Left forelimb (tissue), 1 donor: ENCODE measurements around the gene MAZ.
"Not testable (repeated sequence)": the region's sequence is repeated elsewhere in the genome, so short reads cannot be mapped to it uniquely, and the experiment has no call there.

ENCODE experiments used
- DNase-seq: peaks from one replicate; pipeline ENCODE4 v3.0.0-alpha.2; 2018; ENCODE audit warnings: low spot score

Gene MAZ

DNA sequence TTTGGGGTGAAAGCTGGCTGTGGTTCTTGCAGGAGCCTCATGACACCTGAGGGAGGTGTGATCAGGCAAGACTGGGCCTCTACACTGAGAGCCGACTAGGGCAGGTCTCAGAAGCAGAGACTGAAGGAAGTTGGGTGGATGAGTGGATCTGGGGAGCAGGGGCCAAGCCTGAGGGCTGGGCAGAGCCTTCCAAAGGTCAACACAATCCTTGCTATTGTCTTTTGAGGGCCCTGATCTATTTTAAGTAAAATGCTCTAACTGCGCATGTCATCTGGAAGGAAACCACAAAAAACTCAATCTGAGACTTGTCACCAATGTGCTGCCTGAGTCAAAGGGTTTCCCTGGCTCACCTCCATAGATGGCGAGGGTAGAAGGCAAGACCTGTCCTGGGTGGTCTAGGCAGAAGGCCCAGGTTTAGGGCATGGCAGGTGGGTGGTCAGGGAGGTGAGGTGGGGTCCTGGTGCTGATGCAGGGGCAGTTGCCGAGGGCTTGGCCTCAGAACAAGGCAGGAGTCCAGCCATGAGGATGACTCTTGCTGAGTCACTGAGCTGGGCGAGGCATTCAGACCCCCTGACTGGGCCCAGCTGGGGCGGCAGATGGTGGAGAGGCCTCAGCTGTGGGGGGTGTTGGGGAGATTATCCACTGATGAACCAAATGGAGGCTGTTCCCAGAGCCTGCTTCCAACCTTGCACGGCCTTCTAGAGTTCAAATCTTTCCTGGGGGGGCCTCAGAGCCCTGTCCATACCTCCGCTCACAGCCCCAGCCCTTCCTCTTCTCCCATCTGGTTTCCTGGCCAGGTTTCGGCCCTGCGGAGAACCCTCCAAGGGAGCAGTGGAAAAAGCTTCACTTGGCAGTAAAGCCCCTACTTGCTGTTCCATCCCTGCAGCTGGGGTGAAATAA is 19.1 kb downstream of the MAZ start:
- no peak for DNase-seq

- no peak for DNase-seq
Observed at GRCh38 chr16:29826342-29826695, 20.0 kb downstream of the MAZ start.

DNA sequence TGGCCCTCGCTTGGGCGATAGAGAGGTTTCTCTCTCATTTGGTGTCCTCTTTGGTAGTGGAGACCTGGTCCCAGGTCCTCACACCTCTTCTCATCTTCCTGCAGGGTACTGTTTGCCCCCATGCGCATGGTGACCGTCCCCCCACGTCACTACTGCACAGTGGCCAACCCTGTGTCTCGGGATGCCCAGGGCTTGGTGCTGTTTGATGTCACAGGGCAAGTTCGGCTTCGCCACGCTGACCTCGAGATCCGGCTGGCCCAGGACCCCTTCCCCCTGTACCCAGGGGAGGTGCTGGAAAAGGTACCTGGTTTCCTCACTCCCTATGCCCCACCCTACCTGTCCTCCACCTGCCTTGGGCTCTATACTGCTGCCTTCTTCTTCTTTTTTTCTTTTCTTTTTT is 24.4 kb downstream of the MAZ start:
- no peak for DNase-seq

DNA sequence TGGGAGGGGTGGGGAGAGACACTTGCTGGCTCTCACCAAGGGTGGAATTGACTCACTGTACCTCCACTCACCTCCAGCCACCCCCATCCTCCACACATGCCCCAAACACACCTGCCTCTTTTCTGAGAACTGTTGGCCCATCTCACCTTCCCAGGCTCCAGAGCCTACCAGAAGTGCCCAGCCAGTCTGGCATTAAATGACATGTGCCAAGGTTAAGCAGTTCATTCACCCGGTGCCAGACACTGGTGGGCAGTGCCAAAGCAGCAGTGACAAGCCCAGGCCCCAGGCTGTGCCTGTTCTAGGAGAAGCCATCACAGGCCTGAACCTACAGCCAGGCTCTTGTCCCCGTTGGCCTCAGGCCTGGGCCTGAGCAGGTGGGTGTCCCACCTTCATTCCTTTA is 25.2 kb downstream of the MAZ start:
- no peak for DNase-seq

DNA sequence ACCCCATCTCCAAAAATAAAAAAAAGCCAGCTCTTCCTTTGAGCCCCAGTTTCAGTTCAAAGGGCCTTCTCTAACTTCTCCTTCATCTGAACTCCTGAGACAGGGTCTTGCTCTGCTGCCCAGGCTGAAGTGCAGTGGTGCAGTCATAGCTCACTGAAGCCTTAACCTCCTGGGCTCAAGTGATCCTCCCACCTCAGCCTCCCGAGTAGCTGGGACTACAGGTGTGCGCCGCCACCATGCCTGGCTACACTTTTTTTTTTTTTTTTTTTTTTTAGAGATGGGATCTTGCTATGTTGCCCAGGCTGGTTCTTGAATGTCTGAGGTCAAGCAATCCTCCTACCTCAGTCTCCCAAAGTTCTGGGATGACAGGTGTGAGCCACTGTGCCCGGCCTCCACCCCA is 26.9 kb downstream of the MAZ start:
- not testable (repeated sequence) for DNase-seq

DNA sequence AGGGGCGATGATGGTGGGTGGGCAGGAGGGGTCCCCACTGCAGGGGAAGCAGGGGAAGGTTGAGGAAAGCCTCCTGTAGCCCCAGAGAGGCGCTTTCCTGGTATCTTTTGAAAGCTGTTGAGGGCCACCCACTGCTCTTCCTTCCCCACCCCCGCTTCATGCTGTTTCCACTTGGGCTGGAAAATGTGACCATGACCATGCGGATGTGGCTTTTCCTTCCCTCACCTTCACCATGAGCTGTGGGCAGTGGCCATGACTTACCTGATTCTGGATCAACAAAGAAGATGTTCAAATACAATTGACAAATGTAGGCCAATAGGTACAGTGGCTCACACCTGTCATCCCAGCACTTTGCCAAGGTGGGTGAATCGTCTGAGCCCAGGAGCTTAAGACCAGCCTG is 27.8 kb downstream of the MAZ start:
- no peak for DNase-seq

- DNase-seq: no peak
Observed at GRCh38 chr16:29835926-29836325, 29.6 kb downstream of the MAZ start.

DNA sequence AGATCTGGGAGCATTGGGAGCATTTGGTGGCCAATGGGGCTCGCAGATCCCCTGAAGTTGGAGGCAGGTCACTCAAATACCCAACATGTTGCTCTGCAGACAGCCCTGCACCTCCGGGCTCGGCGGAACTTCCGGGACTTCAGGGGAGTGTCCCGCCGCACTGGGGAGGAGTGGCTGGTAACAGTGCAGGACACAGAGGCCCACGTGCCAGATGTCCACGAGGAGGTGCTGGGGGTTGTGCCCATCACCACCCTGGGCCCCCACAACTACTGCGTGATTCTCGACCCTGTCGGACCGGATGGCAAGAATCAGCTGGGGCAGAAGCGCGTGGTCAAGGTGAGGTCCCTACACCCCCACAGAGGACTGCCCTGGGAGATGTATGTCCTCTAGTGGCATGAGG is 30.3 kb downstream of the MAZ start:
- no peak for DNase-seq

GRCh38 chr16:29837841-29838240 is 31.5 kb downstream of the MAZ start:
- DNase-seq: no peak

DNA sequence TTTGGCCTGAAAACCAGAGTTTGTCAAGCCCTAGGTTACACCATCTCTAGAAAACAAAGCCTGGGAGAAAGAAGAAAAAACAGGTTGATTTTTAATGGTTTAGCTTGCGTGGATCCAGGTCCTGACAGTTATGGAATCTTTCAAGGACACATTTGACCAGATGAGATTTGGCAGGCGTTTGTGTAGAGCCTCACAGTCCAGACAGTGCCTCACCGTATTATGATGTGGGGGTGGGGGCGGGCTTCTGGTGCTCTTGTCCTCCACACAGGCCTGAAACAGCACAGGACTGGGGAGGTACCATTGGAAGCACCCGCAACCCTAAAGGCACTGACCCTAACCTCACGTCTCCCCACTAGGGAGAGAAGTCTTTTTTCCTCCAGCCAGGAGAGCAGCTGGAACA is 33.5 kb downstream of the MAZ start:
- no peak for DNase-seq

- DNase-seq: no peak
Observed at GRCh38 chr16:29840240-29840639, 33.9 kb downstream of the MAZ start.

GRCh38 chr16:29841631-29842030 is 35.3 kb downstream of the MAZ start:
- no peak for DNase-seq

GRCh38 chr16:29842732-29843346 is 36.5 kb downstream of the MAZ start:
- DNase-seq: no peak

DNA sequence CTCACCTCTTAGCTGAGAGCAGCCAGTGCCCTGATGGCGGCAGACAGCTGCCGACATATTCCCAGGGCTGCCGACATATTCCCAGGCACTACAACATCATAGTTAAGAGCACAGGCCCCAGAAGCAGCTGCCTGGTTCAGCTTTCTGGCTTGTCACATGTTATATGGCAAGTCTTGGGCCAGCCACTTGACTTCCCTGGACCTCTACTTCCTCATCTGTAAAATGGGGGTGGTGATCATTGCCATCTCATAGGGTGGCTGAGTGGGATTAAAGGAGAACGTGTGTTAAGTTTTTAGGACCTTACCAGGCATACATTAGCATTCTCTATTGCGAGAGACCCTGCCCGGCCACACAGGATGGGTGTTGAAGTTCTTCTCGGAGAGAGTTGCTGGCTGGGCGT is 37.6 kb downstream of the MAZ start:
- no peak for DNase-seq

- no peak for DNase-seq
Observed at GRCh38 chr16:29844575-29845331, 38.4 kb downstream of the MAZ start.

DNA sequence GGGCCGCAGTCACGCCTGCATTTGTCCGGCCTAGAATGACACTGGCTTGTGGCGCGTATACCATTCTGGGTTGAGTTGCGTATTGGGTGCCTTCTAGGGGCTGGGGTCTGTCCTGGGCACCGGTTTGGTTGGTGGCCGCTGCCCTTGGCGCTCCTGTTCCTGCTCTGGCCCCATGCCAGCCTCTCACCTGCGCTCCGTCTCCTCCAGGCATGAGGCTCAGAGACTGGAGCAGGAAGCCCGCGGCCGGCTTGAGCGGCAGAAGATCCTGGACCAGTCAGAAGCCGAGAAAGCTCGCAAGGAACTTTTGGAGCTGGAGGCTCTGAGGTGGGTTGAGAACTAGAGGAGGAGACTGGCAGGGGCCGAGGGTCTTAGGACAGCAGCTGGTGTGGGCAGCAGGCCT is 39.3 kb downstream of the MAZ start:
- no peak for DNase-seq

- DNase-seq: no peak
Observed at GRCh38 chr16:29848420-29849297, 42.3 kb downstream of the MAZ start.

DNA sequence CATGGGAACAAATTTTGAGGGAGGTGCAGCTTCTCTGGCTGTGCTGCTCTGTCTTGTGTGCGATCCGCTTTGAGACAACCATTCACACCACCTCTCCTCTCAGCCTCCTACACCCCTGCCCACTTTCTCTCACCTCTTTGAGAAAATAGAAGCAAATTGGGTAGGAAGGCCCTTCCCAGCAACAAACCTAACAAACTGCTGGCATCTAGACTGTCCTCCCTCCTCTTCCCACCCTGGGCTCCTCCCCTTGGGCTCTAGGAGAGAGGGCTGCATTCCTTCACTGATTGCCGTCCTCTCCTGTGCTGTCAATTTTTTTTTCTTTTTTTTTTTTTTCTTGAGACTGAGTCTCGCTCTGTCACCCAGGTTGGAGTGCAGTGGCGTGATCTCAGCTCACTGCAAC is 43.2 kb downstream of the MAZ start:
- DNase-seq: no peak

- DNase-seq: no peak
Observed at GRCh38 chr16:29850998-29851397, 44.7 kb downstream of the MAZ start.

DNA sequence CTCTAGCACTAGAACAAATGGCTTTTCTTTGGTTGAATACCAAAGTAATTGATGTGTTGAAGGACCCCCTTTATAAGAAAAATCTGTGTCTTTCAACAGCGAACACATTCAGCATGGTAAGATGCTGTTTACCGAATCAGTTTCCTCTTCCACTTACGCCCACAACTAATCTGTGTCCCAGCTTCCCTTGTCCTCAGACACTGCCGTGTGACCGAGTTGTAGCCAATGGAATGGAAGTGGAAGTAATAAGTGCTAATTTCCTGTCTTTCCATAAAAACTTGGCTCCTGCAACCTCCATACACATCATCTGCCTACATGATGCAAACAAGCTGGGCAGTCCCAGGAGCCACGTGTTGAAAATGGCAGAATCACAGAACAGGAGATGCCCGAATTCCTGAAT is 46.3 kb downstream of the MAZ start:
- DNase-seq: no peak

DNA sequence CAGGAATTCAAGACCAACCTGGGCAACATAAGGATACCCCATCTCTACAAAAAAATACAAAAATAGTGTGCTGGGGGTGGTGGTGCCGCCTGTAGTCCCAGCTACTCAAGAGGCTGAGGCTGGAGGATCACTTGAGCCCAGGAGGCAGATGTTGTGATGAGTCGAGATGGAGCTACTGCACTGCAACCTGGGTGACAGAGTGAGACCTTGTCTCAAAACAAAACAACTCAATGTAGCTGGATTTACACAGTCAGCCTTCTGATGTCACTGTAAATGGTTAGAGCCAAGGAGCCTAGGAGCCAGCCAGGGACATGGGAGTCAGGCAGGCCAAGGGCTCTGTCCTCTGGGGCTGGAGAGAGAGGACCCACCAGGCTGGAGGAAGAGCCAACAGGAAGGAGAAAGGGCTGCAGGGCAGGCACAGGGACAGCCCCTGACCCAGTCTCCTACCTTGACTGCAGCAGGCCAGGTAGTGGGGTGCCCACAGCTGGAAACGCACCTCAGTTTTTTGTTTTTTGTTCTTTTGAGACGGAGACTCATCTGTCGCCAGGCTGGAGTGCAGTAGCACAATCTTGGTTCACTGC is 48.3 kb downstream of the MAZ start:
- no peak for DNase-seq
